SK-N-MC (cell line): ENCODE results near the gene NVL.

ENCODE experiments used
- DNase-seq: peaks from one replicate; pipeline ENCODE4 v3.0.0-alpha.2; 2011; ENCODE audit warnings: low read depth, low spot score
- H3K27ac ChIP-seq: fragments of 200-600 bp; sonication (generic); 2 replicates; pipeline ENCODE4 v1.5.1; 2016; ENCODE audit warnings: mixed run types
- H3K36me3 ChIP-seq: fragments of 200-600 bp; sonication (generic); 2 replicates; pipeline ENCODE4 v1.6.1; 2017; ENCODE audit warnings: antibody characterized with exemption, low read length, mixed read lengths; ENCODE audit not compliant: insufficient read depth
- H3K4me3 ChIP-seq: fragments of 200-600 bp; sonication (generic); 2 replicates; pipeline ENCODE4 v1.5.1; 2016
- H3K9ac ChIP-seq: fragments of 200-600 bp; sonication (generic); 2 replicates; pipeline ENCODE4 v1.8.0; 2017; ENCODE audit warnings: mixed run types, mixed read lengths; ENCODE audit not compliant: insufficient read length
- H3K9me3 ChIP-seq: fragments of 200-600 bp; sonication (generic); 2 replicates; pipeline ENCODE4 v1.6.1; 2017; ENCODE audit warnings: low read depth, mild to moderate bottlenecking, antibody characterized with exemption, low read length, moderate library complexity, mixed read lengths
- EZH2 ChIP-seq: fragments of 200-600 bp; sonication (generic); IDR thresholded peaks from one replicate; pipeline ENCODE4 v1.6.1; 2017; ENCODE audit warnings: antibody characterized with exemption
- FOXP2 ChIP-seq: optimal IDR thresholded peaks from 2 replicates; pipeline ENCODE3; 2011; ENCODE audit warnings: mild to moderate bottlenecking, moderate library complexity; ENCODE audit not compliant: insufficient read depth; ENCODE audit errors: extremely low read length, control extremely low read depth
- POLR2AphosphoS5 ChIP-seq: IDR thresholded peaks from 2 replicates; pipeline ENCODE4 v1.6.1; 2012; ENCODE audit warnings: mild to moderate bottlenecking, low read depth, low read length, borderline replicate concordance

The NVL gene

DNA sequence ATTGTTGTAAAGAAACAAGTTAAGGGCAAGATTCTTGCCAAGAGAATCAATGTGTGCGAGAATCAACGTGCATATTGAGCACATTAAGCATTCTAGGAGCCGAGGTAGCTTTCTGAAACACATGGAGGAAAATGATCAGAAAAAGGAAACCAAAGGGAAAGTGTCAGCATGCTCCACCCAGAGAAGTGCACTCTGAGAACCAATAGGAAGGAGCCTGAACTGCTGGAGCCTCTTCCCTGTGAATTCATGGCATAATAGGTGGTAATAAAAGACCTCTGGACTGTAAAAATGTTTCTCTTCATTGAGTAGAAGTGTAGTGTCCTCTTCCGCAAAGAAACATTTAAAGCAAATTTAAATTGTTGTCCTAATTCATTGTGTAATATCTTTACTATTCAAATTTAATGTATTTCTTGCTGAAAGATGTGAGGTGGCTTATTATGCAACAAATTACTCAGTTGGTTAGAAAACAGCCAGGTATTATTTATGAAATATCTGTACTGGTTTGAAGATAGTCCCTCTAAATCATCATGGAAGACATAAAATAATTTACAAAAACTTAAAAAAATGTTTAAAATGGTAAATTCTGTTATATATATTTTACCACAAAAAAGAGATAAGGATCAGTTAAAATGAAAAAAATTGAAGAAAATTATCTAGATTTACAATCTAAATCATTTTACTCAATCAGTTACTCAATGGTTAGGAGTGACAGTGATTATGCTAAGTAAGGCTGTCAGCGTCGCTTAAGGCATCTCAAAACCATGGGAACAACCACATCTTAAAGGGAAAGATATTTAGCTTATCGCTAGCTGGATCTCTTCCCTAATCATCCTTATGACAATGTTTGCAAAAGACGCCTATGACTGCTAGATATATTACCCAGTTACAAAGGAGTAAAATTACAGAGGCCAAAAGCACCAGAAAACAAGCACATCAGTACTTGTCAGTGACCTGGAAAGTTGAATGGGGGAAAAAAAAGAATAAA is 31.3 kb downstream of the NVL start:
- Histone ChIP-seq H3K27ac (no peak overlapping the region), H3K9ac (no peak overlapping the region), H3K36me3 (peaks cover 86% of the 10 kb centered on the region), H3K4me3 (no peak overlapping the region), H3K9me3 (no peaks in the 10 kb centered on the region)
- no peak for DNase-seq
- TF ChIP-seq POLR2AphosphoS5 (no peak), FOXP2 (no peak), EZH2 (no peak)

GRCh38 chr1:224294775-224295174 is 35.2 kb downstream of the NVL start:
- no peak overlapping the region for H3K4me3 ChIP-seq
- no peaks in the 10 kb centered on the region for H3K9me3 ChIP-seq
- TF ChIP-seq POLR2AphosphoS5 (no peak), FOXP2 (no peak), EZH2 (no peak)
- no peak for DNase-seq
- H3K9ac ChIP-seq = no peak overlapping the region
- no peak overlapping the region for H3K27ac ChIP-seq
- peaks cover 77% of the 10 kb centered on the region for H3K36me3 ChIP-seq

DNA sequence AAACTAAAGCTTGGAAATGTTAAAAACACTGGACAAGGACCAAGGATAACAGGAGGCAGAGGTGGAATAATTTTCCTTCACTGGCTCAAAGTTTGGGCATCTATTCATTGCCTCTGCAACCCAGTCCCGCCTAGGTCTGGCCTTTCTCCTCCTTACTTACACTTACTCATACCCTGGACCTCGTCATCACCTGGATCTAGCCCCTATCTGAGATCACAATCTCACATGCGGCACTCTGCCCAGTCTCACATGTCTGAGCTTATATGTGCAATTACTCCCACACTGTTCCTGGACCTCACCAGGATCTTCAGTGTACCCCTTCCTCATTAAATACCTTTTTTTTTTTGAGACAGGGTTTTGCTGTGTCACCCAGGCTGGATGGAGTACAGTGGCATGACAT is 37.6 kb downstream of the NVL start:
- H3K9ac ChIP-seq = no peak overlapping the region
- DNase-seq = no peak
- no peak for TF ChIP-seq POLR2AphosphoS5
- no peak for TF ChIP-seq FOXP2
- TF ChIP-seq EZH2 = no peak
- H3K9me3 ChIP-seq = no peaks in the 10 kb centered on the region
- H3K27ac ChIP-seq = no peak overlapping the region
- H3K36me3 ChIP-seq = peaks cover 72% of the 10 kb centered on the region
- H3K4me3 ChIP-seq = no peak overlapping the region

- Histone ChIP-seq H3K36me3 (peaks cover 76% of the 10 kb centered on the region), H3K9me3 (no peaks in the 10 kb centered on the region), H3K9ac (no peak overlapping the region), H3K4me3 (no peak overlapping the region), H3K27ac (no peak overlapping the region)
- no peak for TF ChIP-seq FOXP2
- no peak for TF ChIP-seq EZH2
- no peak for TF ChIP-seq POLR2AphosphoS5
- no peak for DNase-seq
Measured at GRCh38 chr1:224289396-224289795, 40.6 kb downstream of the NVL start.

GRCh38 chr1:224287714-224288113 is 42.3 kb downstream of the NVL start:
- DNase-seq = no peak
- Histone ChIP-seq H3K27ac (no peak overlapping the region), H3K4me3 (no peak overlapping the region), H3K9ac (no peak overlapping the region), H3K36me3 (peaks cover 74% of the 10 kb centered on the region), H3K9me3 (no peaks in the 10 kb centered on the region)
- TF ChIP-seq FOXP2 (no peak), POLR2AphosphoS5 (no peak), EZH2 (no peak)

- Histone ChIP-seq H3K27ac (no peak overlapping the region), H3K9ac (no peak overlapping the region), H3K4me3 (no peak overlapping the region), H3K9me3 (no peaks in the 10 kb centered on the region), H3K36me3 (peaks cover 50% of the 10 kb centered on the region)
- DNase-seq = no peak
- TF ChIP-seq POLR2AphosphoS5 = no peak
Measured at GRCh38 chr1:224282140-224282539, 47.8 kb downstream of the NVL start.

GRCh38 chr1:224276771-224277487 is 53.0 kb downstream of the NVL start:
- H3K9me3 ChIP-seq = no peaks in the 10 kb centered on the region
- no peak overlapping the region for H3K27ac ChIP-seq
- no peak for DNase-seq
- no peak overlapping the region for H3K4me3 ChIP-seq
- peaks cover 38% of the 10 kb centered on the region for H3K36me3 ChIP-seq
- TF ChIP-seq EZH2 = no peak
- TF ChIP-seq POLR2AphosphoS5 = no peak
- TF ChIP-seq FOXP2 = no peak
- H3K9ac ChIP-seq = no peak overlapping the region

GRCh38 chr1:224274970-224275626 is 54.9 kb downstream of the NVL start:
- Histone ChIP-seq H3K9me3 (no peaks in the 10 kb centered on the region), H3K9ac (no peak overlapping the region), H3K27ac (no peak overlapping the region), H3K4me3 (no peak overlapping the region), H3K36me3 (peaks cover 45% of the 10 kb centered on the region)
- DNase-seq = no peak
- TF ChIP-seq POLR2AphosphoS5 (no peak), EZH2 (no peak), FOXP2 (no peak)
